M059J (cell line): ENCODE results near the gene NUAK1. TPM values are rescaled to one million over a fixed set of nuclear protein-coding genes. Genes with fewer than 3 reads are reported as not detected.
A peak's percentile ranks its signal among the peaks of the same experiment; 100 is the strongest.
"Not testable (repeated sequence)": the region's sequence is repeated elsewhere in the genome, so short reads cannot be mapped to it uniquely, and the experiment has no call there.

Experiments used
- DNase-seq: peaks from one replicate; pipeline ENCODE4 v3.0.0-alpha.2; 2012; ENCODE audit warnings: low read depth
- total RNA-seq: library from RNA; depleted of rRNA; stranded (reverse); fragments of >200 nt; shearing (Covaris generic); gene quantifications from 2 replicates; pipeline ENCODE4 v1.2.3, GENCODE V29; 2014; rRNA removed

NUAK1 gene
- total RNA-seq, 1 experiment from 2014 or later = 13.0 TPM

DNA sequence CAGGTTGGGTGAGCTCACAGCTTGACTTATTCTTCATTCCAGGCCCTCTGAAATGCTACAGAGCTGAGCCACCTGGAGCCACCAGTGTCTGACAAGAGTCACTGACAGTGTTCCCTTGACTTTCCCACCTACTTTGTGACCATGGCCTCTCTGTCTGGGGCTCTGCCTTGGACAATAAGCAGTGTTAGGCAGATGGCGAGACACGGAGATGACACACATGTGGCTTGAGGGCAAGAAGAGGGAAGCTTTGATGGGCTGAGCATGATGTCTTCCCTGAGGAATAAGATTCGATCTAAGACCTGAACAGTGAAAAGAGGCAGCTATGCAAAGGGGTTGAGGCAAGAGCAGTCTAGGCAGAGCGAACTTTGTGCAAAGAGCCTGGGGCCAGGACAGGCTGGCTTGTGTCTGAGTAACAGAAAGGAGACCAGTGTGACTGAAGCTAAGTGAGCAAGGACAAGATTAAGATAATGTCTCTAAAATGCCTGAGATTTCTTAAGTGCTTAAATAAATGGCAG, 105.5 kb downstream of the NUAK1 start:
- DNase-seq = no peak

DNA sequence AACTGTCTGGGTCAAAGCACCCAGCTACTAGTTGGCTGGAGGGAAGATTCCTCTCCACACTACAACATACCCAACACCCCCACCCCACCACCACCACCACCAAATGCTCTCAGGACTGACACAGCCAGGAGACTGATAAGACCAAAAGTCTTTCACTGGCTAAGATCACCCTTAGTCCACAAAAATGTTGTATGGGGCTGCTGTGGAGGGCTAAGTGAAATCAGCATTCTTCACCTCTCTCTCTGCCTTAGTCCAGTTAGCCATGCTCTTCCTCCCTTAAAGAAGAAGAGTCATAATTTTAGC, 106.2 kb downstream of the NUAK1 start:
- DNase-seq = peak; percentile 10

- DNase-seq = peak; percentile 49
Observed at GRCh38 chr12:106031761-106032622, 106.8 kb downstream of the NUAK1 start.

DNA sequence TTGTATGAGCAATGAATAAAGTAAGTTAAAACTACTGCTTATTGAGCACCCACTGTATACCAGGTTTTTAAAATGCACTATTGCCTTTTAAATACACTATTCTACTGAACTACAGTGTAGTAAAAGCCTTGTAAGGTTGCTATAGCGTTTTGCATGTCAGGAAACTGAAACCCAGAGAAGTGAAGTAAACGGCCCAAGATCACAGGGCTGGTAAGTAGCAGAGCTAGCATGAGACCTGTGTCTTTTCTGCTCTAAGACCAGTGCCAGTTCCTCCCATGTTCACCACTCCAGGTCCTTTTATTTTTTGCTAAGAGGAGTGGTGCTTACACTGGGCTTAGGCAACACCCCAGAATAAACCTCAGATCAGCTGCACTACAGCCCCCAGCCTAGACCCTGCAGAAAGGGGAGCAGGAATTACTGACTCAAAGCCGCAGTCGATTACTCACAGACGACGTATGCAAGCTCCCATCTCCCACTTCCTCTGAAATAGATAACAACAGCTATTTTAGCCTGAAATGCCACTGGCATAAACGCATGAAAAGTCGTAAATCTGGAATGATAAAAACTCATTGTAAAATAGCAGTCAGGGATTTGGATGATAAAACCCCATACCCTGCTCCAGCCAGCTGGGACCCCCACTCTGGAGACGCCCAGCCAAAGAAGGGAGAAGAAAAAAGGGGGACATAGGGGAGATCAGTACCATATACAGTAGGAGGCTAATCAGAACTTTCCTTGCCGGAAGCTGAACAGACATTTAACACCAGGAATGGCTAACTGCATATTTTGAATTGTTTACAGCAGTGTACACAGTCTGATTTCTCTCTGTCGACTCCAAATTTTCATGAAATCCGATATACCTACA, 108.3 kb downstream of the NUAK1 start:
- peak; percentile 97 for DNase-seq

DNA sequence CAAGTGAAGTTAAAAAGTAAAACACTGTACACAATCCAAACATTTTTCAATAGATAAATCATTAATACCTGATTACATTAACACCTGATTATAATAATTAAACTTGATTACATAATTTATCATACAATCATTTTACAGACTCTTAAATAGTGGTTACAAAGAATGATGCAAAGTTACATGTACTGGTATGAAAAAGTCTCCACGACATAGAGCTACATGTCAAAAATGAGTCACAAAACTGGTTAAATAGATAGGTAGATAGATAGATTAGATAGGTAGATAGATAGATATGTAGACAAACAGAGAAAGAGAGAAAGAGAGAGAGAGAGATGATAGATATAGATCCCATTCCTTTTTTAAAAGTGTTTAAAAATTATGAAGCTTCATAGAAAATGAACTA, 109.2 kb downstream of the NUAK1 start:
- no peak for DNase-seq

DNA sequence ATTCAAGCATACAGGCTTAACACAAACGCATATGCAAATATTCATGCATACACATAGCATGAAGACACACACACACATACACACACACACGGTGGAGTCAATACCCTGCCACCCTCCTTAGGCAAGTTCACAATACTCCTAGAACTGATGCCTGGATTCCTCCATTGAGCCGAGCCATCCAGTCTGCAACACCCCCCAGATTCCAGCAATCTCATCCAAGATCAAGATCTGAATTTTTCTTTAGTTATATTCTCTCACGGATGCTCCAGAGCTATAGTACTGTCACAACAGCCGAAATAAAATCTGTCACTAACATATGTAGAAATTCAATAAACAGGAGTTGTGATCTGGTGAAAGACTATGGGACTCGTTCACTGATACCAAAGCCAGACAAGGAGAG, 110.8 kb downstream of the NUAK1 start:
- DNase-seq = no peak

- no peak for DNase-seq
Observed at GRCh38 chr12:106027286-106027685, 111.5 kb downstream of the NUAK1 start.

DNA sequence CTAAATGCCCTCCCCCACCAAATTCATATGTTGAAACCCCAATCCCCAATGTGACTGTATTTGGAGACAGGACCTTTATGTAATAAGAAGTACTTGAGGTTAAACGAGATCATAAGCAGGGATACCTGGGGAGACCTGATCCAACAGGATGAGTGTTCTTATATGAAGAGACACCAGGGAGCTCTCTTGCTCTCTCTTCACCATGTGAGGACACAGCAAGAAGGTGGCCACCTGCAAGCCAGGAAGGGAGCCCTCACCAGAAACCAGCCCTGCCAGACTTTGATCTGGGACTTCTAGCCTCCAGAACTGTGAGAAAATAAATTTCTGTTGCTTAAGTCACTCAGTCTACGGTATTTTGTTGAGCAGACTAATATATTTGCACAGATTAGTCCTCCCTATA, 113.6 kb downstream of the NUAK1 start:
- DNase-seq = no peak

DNA sequence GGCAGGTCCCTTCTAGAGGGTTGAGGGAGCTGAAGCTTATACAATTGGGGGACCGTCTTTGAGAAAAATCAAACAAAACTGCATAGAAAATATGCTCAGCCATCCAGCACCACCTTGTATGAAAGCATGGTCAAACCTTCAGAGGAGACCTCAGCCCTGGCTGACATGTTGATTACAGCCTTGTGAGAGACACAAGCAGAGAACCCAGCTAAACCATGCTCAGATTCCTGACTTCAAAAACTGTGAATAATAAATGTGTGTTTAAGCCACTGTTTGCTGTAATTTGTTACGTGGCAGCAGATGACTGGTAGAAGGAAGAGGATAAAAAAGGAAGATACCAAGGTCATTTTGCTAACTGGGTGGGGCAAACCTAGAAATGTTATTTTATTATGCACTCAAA, 115.7 kb downstream of the NUAK1 start:
- DNase-seq = no peak

- DNase-seq = no peak
Observed at GRCh38 chr12:106022568-106023012, 116.2 kb downstream of the NUAK1 start.

DNA sequence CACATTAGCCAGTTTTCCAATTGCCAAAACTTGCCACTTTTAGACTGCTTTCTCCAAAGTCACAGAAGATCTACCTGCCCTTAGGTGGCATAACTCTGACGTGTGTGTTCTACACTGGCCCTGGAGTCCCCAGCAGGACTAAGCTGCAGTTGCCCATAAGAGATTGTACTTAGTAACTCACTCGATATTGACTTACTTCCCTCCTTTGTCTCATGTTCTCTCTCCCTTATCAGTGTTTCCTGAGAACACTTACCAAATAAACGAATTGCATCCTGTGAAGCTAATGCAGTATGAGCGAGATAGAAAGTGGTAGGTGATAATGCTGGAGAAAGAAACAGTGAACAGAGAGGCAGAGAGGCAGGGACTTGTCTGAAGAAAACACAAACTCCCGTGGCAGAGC, 117.2 kb downstream of the NUAK1 start:
- DNase-seq = no peak

DNA sequence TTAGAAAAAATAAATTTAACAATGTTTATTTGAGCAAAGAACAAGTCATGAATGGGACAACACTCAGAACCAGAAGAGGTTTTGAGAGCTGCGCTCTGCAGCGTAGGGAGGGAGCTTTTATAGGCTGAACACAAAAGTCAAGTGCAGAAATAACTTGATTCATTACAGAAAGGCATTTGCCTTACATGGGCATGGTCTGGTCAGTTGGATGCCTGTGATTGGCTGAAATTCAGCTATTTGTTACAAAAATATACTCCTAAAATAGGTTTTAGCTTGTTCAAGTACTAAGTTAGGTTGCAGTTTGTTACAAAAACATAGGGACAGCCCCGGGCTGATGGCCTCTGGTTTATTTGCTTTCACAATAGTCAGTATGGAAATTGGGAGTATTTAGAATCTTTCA, 118.0 kb downstream of the NUAK1 start:
- no peak for DNase-seq

GRCh38 chr12:106019144-106019543, 119.6 kb downstream of the NUAK1 start:
- no peak for DNase-seq

DNA sequence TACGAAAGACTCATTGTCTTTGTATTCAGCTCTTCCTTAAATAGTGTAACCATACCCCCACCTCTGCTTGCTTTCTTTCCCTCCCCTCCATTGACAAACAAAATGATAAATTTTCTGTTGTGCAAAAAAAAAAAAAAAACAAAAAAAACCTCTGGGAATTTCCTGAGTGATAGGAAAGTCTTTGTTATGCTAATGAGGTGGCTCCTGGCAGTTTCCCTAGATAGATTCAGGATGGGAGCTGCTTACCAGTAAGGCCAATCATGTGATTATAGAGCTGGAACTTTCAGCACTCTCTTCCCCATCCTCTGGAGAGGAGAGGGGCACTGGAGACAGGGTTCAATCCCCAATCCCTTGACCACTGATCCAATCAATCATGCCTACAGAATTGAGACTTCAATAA, 120.5 kb downstream of the NUAK1 start:
- DNase-seq = no peak

DNA sequence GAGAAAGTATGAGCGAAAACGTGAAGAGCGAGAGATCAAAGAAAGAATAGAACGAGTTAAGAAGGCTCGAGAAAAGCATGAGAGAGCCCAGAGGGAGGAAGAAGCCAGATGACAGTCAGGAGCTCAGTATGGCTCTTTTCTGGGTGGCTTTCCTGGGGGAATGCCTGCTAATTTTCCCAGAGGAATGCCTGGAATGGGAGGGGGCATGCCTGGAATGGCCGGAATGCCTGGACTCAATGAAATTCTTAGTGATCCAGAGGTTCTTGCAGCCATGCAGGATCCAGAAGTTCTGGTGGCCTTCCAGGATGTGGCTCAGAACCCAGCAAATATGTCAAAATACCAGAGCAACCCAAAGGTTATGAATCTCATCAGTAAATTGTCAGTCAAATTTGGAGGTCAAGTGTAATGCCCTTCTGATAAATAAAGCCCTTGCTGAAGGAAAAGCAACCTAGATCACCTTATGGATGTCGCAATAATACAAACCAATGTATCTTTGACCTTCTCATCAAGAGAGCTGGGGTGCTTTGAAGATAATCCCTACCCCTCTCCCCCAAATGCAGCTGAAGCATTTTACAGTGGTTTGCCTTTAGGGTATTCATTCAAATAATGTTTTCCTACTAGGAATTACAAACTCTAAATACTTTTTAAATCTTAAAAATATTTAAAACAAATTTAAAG, 122.0 kb downstream of the NUAK1 start:
- DNase-seq = not testable (repeated sequence)

DNA sequence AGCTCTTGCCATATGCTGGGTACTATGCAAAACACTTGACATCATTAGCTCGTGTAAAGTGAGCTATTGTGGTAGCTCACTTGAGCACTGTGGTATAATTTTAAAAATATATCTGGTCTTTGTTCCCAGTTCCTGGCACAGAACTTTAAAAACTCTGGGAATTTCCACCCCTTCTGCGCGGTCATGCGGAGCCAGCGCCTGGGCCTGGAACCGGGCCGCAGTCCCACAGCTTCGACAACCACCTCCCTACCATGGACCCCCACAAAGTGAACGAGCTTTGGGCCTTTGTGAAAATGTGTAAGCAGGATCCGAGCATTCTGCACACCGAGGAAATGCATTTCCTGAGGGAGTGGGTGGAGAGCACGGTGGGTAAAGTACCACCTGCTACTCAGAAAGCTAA, 123.1 kb downstream of the NUAK1 start:
- DNase-seq = no peak

- DNase-seq = no peak
Observed at GRCh38 chr12:106013941-106014340, 124.8 kb downstream of the NUAK1 start.

Other genes with a start within 250 kb of the NUAK1 start
- gene CKAP4, start 109.1 kb upstream of the NUAK1 start, total RNA-seq = 179 and 286 TPM in 2 replicates
- 15.8 and 30.1 TPM in 2 replicates for gene TCP11L2, start 163.8 kb upstream of the NUAK1 start, total RNA-seq
- 3.7 and 8.2 TPM in 2 replicates for gene POLR3B, start 218.8 kb upstream of the NUAK1 start, total RNA-seq